Jurkat, Clone E6-1 (cell line): ENCODE results near the gene IL4R.

Experiments
- DNase-seq: peaks from one replicate; pipeline ENCODE4 v3.0.0-alpha.2; 2011; ENCODE audit warnings: low read depth, low spot score
- H3K4me3 ChIP-seq: 2 replicates; pipeline ENCODE4 v1.5.1; 2011; ENCODE audit warnings: mild to moderate bottlenecking, low read length, control low read depth, moderate library complexity

IL4R gene

DNA sequence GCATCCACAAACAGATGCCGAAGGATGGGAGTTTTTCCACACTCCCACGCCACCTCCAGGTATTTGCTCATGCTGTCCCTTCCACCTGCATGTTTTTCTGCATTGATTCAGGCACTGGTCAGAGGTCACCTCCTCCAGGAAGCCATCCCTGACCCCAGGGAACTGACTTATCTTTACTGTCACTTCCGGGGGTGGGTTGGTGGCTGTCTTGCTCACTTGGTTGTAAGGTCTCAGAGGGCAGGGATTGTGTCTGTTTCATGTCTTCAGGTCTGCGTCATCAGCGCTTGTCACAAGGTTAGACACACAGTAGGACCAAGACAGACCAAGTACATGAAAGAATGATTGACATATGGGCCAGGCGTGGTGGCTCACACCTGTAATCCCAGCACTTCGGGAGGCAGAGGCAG, 1.9 kb upstream of the IL4R start:
- no peak overlapping the region for H3K4me3 ChIP-seq

DNA sequence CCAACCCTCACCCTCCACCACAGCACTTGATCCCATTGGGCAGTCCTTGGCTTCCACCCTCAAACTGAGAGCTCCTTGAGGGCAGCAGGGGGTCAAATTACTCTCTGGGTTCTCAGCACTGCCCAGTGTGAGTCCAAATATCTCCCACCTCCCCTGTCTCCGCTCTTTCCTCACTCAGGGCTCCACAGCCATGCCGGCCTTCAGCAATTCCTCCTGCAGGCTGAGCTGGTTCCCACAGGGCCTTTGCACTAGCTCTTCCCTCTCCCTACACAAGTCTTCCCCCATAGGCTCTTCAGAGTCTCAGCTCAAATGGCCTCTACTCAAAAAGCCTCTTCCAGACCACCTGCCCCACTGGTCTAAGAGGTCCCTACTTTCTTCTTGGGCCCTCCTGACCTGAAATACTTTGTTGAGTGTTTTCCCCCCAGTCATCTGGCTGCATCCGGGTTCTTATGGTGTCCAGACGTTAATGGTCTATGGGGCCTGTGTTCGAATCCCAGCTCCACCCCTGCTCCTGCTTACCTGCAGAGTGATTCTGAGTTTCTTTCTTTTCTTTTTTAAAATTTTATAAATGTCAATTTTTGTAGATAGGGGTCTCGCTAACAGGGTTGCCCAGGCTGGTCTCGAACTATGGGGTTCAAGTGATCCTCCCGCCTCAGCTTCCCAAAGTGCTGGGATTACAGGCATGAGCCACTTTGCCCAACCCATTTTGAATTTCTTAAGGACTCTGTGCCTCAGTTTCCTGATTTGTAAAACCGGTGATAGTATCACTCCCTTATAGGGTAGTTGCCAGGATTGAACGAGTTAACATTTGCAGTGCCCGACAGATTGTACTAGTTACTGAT, 973 bp upstream of the IL4R start:
- peak overlapping the region; percentile 59 for H3K4me3 ChIP-seq
- no peak for DNase-seq

More for the DNA sequence above, 1.9 kb upstream of the IL4R start:
- no peak for DNase-seq

DNA sequence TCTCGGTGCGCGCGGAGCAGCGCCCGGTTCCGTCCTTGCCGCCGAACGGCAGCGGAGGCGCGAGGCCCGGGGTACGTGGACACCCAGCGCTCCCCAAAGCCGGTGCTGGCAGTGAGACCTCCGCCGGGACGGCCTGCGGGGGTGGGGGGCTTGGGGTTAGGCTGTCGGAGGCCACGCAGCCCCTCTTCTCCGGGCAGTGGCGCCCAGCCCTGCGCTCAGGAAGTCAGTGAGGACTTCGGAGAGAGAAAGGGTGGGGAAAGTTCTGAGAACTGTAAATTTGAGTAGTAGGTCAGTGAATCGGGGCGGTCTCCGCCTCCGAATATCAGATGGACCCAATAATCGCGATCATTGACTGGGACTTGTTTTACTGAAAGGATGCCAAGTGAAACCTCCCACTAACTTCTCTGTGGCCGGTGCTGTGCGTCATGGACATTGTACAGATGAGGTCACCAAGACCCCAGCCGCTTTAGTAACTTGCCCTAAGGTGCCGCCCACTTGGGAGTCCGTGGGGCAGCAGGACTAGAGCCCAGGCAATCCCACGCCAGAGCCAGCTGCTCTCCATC, 468 bp downstream of the IL4R start:
- no peak for DNase-seq
- peak overlapping the region; percentile 59 for H3K4me3 ChIP-seq

DNA sequence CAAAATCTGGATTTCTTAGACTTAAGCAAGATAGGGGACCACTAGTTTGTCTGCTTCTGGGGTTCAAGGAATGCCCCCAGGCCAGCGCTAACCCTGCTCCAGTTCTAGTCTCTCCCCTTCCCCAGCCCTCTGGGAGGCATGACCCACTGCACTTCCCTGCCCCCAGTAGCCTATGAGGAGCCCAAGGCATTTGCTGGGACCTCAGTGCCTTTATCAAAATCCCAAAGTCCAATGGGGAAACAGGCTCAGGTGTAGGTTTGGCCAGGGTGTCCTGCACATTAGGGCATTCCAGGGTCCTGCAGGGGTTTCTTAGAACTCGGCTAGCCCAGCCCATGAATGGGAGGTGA, 1.2 kb downstream of the IL4R start:
- H3K4me3 ChIP-seq: no peak overlapping the region
- DNase-seq: no peak

DNA sequence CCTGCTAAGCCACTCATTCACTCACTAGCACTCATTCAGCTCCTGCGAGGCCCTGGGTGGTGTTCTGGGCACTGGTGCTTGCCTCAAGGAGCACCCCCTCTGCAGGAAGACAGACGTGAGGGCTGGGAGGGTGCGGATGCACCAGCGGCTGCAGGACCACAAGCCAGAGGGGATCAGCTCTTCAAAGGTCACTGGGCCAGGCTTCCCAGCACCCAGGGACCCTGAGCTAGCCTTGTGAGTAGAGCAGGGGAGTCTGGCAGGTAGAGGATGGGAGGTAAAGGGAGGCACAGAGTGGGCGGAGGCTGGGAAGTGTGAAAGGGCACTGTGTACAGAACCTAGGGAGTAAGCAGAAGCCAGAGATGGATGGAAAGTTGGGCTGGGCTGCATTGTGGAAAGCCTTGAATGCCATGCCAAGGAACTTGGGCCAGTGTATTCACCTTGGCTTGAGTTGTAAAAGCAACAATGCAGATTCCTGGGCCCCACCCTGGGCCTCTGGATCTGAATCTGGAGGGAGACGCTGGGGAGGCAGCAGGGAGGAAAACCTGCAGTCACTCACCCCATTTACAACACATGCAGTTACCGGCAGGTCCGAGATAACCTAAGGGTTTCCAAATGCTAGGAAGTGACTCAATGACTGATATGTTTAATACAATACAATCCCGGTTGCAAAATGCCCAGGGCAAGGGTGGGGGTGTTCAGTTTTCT, 1.7 kb downstream of the IL4R start:
- no peak for DNase-seq
- H3K4me3 ChIP-seq: no peak overlapping the region

DNA sequence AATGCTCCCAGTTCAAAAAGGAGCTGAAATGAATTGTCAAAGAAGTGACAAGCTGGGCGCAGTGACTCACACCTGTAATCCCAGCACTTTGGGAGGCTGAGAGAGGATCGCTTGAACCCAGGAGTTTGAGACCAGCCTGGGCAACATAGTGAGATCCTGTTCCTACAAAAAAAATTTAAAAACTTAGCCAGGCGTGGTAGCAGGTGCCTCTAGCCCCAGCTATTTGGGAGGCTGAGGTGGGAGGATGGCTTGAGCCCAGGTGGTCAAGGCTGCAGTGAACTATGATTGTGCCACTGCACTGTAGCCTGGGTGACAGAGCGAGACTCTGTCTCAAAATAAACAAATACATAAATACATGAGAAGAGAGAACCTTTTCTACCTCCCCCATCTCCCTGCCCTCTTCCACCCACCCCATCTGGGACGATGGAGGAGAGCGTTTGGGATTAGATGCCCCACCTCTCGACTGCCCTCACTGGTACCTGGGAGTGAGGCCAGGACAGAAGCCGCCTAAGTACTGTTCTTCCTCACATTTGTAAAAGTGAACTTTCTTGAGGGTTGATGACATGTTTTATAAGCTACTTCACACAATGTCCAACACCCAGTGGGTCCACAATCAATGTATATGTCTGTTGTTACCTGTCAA, 2.4 kb downstream of the IL4R start:
- no peak overlapping the region for H3K4me3 ChIP-seq
- DNase-seq: no peak

DNA sequence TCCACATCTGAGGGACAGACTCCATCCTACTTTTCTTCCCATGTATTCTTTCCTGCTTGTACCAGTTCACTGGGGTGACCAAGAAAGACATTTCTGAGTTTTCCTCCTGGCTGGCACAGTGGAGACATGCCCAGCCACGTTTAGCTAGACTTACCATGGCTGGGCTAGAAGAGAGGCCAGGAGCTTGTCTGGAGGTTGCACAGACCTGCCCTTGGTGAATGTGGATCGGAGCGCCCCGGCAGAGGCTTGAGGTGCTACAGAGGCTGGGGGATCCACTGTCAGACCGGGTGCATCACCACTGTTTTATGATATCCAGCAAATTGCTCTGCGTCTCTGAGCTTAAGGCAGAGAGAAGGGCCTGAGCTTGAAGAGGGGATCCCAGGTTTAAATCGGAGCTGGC, 3.5 kb downstream of the IL4R start:
- DNase-seq: no peak
- H3K4me3 ChIP-seq: no peak overlapping the region

DNA sequence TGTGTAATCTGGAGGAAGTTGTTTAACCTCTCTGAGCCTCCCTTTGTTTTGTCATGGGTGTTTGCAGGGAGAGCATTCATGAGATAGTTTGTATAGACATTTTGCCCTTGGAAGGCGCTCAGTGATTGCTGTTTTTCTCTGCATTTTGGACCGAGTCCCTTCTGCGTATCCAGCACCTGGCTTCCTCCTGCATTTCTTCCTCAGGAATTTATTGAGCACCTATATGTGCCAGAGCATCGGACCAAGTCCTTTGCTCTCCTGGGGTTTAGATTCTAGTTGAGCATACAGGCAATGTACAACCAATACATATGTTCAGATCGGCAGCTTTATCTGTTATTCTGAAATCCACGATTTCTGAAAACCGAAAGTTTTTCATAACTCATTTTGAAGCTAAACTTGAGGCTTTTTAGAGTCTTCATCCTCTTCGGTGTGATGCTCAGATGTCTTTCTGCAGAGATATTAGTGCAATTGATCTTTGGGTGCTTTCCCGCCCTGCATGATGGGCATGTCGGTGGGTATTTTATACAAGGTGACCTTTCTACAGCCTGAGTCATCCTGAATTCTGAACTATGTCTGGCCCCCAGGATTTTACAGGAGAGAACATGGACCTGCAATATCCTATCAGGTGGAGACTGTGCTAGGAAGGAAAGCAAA, 4.1 kb downstream of the IL4R start:
- DNase-seq: no peak
- H3K4me3 ChIP-seq: no peak overlapping the region

DNA sequence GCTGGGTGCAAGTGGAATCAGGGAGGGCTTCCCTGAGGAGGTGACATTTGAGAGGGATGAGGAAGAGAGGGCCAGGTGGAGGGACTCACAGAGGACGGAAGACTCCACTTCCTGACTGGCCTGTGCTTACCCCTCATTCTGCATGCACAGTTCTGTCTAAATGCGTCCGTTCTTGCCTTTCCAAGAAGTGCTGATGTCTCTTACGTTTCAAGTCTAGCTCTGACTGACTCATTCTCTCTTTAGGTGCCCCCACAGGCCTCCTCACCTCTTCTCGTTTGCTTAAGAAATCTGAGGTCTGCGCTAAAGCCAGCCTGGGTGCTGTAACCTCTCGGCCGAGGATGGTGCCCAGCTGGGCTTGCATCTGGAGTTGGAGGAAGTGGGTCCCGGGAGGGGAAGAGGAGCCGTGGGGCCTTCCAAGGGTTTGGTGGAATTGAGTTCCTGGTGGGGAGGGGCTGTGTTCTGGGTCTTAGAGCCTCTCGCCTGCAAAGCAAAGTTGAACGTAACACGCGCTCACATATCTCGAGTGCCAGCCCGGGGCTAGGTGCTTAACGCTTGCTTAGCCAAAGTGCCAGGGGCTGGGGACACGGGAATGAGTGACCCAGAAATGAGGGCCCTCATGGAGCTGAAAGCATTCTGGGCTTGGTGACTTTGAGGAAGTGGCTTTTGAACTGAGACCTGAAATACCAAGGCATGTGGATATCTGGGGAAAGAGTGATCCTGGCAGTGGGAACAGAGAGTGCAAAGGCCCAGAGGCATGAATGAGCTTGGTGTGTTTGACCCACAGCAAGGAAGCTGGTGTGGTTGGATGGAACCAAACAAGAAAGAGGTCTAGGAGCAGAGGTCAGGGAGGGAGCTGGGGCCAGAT, 4.8 kb downstream of the IL4R start:
- no peak for DNase-seq
- H3K4me3 ChIP-seq: no peak overlapping the region

DNA sequence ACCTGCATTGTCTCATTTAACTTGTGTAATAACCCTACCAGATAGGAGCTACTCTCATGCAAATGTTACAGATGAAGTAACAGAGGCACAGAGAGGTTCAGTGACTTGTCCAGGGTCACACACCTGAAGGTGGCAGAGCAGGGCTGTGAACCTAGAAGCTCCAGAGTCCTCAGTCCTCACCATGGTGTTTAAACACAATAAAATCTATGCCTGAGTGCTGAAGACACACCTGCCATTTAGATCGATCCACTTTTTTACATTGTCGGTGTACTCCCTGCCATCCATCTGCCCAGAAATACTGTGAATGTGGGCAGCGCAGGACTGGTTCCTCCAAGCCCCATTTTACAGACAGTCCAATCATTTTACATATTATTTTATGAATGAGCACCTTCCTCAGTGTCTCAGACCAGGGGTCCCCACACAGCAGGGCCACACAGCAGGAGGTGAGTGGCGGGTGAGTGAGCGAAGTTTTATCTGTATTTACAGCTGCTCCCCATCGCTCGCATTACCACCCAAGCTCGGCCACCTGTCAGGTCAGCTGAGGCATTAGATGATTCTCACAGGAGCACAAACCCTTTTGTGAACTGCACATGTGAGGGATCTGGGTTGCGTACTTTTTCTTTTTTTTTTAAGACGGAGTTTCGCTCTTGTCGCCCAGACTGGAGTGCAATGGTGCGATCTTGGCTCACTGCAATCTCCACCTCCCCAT, 5.6 kb downstream of the IL4R start:
- no peak overlapping the region for H3K4me3 ChIP-seq
- DNase-seq: no peak

DNA sequence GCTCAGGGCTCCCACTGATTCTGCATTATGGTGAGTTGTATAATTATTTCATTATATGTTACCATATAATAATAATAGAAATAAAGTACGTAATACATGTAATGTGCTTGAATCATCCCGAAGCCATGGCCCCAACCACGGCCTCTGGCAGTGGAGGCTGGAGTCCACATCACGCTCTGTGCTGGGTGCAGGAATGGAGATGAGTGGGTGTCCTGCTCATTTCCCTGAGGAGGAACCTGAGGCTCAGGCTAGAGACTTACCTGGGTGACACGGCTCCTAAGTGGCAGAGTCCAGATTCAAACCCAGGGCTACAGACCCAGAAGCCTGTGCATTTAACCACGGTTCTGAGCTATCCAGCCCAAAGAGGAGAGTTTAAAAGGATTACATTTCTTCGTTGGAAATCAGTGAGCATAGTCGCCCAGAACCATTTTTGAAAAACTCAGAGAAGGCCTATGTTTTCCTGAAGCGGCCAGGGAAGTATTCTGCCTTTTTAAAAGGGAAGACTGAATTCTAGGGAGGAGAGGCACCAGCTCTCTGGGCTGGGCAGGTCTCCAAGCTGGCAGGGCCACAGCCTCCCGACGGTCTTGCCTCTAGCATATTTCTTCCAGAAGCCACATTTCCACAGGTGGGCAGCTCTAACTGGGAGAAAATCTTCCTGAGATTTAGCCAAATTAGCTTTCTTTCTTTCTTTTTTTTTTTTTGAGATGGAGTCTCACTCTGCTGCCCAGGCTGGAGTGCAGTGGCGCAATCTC, 6.7 kb downstream of the IL4R start:
- no peak overlapping the region for H3K4me3 ChIP-seq
- DNase-seq: no peak

DNA sequence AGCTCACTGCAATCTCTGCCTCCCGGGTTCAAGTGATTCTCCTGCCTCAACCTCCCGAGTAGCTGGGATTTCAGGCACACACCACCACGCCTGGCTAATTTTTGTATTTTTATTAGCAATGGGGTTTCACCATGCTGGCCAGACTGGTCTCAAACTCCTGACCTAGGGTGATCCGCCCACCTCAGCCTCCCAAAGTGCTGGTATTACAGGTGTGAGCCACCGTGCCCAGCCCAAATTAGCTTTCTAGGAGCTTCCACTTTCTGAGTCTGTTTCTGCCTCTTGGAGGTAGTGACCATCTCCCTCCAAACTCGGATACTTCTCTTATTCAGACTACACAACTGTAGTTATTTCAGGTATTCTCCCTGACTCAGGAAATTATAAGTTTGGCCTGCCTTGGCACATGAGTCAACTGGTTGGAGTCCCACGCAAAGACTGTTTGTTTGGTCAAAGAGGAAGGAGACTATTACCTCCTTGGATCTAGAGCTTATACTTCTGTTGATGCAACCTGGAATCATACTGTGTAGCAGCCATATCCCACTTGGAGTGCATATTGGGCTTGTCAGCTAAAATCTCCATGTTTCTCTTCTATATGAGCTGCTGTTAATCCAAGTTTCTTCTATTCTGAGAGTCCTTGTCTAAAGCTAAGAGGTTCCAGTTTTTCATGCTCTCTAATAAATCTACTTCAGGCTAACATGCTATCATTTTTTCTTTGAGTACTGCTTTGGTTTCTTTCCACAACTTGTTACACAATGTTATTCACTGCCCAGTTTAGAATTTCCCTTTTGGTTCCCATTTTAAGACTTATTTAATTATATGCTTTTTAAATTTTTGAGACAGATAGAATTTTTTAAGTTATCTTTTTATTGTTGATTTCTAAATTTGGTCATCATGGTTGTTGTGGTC, 7.5 kb downstream of the IL4R start:
- H3K4me3 ChIP-seq: no peak overlapping the region
- no peak for DNase-seq

DNA sequence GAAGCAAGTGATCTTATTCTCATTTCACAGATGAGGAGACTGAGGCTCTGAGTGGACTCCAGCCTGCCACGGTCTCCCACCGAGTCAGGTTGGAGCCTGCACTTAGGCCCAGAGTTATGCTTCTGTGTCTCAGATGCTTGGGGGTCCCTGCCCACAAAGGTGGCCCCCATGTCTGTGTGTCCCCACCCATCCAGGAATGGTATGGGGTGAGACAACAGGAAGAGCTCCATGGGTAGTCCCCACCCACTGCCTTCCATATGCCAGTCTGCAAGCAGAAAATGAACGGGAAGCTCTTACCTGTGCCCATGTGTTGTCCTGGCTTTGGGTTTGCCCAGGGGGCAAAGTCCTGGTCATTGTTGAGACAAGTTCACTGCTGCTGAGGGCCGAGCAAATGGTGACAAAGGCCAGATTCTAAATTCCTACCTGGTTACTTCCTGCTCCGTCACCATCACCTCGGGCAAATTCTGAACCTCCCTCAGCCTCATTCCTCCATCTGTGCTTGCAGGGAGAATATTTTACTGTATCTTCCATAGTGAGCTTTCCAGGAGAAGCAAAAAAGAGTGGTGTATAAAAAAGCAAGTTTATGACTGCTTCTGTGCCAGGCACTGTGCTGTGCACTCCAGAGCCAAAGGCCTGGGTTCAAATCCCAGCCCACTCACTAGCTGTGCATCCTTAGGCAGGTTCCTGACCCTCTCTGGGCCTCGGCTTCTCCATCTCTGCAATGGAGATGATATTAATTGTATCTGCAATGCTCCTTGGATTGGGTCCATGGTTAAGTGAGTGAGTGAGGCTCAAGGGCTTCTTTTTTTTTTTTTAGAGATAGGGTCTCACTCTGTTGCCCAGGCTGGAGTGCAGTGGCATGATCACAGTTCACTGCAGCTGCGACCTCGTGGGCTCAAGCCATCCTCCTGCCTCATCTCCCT, 9.3 kb downstream of the IL4R start:
- H3K4me3 ChIP-seq: no peak overlapping the region
- DNase-seq: no peak

DNA sequence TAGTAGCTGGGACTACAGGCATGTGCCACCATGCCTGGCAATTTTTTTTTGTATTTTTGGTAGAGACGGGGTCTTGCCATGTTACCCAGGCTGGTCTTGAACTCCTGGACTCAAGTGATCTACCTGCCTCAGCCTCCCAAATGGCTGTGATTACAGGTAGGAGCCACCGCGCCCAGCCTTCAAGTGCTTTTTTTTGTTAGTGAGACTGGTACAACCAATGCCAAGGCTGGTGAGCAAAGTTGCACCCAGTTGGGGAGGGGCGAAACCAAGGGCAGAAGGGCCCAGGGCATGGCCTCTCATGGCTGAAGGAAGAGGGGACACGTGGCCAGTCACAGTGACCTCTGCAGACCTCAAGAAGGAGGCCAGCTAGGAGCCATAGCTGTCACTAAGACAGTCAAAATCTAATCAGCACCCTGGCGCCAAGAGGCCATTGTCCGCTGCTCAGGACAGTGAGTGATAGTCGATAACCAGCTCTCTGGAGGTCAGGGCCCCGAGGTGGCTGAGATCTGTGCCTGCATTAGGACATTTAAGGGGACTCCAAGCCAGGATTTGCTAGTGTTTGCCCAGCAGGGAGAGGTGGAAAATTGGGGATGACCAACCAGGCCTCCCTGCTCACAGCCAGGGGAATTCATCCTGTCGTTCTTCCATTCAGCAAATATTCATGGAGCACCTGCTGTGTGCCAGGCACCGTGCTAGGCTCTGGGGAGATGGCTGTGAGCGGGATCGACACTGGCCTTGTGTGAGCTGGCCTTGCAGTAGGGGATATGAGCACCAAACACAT, 10.2 kb downstream of the IL4R start:
- H3K4me3 ChIP-seq: no peak overlapping the region
- no peak for DNase-seq

DNA sequence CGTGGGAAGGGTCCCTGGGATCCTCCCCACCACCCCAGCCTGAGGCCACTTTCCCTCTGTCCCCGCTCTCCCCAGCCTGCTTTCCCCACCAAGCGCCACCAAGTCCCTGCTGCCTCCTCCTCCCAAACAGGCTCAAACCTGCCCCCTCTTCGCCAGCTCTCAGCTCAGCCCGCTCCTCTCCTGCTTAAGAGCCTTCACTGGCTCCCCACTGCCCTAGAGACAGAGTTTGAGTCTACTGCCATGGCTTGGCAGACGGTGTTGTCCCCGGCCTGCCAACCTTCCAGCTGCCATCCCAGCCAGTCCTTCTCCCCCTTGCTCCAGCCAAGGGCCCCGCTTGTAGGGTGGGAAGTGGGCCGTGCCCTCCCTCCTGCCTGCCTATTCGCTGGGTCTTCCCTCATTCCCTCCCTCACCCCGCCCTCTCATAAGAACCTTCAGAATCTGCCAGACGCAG, 11.1 kb downstream of the IL4R start:
- no peak for DNase-seq
- no peak overlapping the region for H3K4me3 ChIP-seq
